ENCODE results near the gene HSPA9.

HSPA9 gene

GRCh38 chr5:138529812-138530211 lies 45.4 kb downstream of the HSPA9 start:
- no peak for DNase-seq (ENCODE audit: low spot score)

DNA sequence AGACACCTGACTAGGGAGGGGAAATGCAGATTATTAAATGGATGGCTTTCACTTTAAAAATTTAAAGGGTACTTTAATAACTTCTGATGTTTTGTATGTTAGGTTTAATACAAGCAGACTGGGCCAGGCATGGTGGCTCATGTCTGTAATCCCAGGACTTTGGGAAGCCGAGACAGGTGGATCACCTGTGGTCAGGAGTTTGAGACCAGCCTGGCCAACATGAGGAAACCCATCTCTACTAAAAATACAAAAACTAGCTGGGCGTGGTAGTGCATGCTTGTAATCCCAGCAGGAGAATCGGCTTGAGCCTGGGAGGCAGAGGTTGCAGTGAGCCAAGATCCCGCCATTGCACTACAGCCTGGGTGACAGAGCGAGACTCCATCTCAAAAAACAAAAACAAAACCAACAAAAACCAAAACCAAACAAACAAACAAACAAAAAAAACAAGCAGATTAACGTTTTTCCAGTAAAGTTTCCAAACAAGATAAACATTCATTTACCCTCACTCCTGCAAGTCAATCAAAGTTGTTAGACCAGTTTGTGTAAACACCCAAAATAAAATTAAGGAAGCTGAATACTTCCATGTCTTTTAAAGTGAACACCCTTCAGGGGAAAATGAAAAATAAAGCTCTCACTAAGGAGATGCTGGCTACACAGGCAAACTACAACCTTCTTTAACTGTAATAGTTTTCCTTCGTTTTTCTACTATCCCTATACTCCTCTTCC lies 46.3 kb downstream of the HSPA9 start:
- no peak for DNase-seq (ENCODE audit: low spot score)

DNA sequence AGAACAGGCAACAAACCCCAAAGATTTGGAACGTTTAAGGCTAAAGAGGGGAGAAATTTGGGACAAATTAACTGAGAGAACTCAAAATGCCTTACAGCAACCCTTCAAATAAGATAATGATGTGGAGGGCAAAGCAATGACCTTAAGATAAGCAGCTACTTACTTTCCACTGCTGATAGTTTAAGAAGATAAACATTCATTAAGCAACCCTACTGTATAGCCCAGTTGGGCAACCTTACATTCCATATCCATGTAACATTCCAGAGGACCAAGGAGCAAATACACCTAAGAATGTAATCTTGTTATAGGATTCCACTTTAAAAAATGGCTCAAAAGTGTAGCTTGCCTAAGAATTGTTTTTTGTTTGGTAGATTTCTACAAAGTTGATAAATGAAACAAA lies 47.0 kb downstream of the HSPA9 start:
- no peak for DNase-seq (ENCODE audit: low spot score)

DNA sequence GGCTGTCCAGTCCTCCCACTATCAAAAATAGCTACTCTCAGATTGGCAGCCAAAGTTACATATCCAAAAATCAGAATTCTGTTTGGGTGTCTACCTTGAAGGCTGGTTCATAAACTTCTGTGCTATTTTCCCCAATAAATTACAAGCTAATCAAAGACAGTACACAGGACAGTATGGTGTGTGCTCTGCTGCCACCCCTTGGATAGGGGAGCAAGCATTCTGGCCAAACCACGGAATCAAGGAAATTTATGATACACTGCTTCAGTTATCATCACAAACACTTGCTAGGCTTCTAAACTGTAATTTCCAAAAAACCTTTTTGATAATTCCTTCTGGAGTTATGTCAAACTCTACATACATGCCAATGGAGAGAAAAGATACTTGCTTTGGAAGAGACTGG lies 48.0 kb downstream of the HSPA9 start:
- no peak for DNase-seq (ENCODE audit: low spot score)

DNA sequence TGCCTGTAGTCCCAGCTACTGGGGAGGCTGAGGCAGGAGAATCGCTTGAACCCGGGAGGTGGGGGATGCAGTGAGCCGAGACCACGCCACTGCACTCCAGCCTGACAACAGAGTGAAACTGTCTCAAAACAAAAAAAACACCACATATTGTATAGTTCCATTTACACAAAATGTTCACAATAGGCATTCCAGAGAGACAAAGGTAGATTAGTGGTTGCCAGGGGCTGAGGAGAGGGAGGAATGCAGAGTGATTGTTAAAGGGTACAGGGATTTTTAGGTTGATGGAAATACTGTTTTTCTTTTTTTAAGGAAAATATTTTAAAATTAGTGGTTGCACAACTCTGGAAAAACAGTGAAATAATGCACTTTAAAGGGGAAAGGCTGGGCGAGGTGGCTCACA lies 51.8 kb downstream of the HSPA9 start:
- no peak for DNase-seq (ENCODE audit: low spot score)

DNA sequence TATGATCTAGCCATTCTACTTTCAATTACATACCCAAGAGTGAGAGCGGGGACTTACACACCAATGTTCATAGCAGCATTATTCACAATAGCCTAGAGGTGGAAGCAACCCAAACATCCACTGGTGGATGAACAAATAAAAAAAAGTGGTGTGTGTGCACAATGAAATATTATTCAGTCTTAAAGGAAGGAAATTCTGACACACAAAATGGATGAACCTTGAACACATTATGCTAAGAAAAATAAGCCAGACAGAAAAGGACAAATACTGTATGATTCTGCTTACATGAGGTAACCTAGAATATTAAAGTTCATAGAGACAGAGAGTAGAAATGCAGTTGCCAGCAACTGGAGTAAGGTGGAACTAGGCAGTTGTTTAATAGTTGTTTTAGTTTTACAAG lies 54.2 kb downstream of the HSPA9 start:
- no peak for DNase-seq (ENCODE audit: low spot score)

DNA sequence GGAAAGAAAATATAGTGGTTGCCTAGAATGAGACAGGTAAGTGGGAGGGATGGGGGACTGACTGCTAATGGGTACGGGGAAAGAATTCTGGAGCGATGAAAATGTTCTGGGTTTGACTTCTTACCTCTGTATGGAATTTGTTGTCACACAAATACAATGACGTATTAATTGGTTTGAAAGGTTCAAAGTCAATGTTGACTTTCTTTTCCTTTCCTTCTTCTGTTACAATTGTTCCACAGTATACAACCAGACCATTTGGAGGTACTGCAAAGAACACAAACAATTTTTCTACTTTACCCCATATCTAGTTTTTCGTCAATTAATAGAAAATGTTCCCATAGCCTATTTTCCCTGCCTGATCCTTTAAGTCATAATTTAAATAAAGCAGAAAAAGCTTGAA lies 57.8 kb downstream of the HSPA9 start:
- DNase-seq (ENCODE audit: low spot score) = no peak

DNA sequence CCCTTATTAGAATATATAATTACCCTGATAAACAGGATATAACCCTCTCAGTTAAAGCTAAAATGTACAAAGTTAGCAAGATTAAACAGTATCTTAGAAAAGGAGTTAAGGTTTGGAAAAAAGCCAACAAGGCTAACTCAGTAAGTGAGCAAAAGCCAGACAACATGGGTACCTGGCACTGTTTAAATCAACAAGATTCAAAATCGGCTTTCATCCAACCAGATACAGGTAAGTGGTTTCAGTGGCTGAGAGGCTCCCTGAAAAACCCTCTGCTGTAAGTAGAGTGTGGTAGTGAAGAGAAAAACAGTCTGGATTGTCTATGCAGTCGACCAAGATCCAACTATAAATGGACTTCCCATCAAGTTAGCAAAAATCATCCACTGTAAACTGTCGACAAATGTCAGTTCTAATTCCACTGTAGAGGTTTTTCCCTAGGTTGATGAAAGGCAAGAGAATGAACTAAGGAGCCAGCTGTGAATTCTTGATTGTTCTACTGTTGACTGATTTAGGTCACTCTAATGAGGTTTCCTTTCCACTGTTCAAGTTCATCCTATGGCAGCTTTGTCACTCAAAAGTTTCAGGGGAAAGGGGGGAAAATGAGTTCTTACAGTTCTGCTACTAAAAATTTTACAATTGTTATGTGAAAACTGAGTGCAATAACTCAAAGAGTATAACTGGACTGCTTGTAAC lies 59.5 kb downstream of the HSPA9 start:
- DNase-seq (ENCODE audit: low spot score) = no peak

- DNase-seq (ENCODE audit: low spot score) = no peak
These were observed 61.2 kb downstream of the HSPA9 start for GRCh38 chr5:138514021-138514420.

DNA sequence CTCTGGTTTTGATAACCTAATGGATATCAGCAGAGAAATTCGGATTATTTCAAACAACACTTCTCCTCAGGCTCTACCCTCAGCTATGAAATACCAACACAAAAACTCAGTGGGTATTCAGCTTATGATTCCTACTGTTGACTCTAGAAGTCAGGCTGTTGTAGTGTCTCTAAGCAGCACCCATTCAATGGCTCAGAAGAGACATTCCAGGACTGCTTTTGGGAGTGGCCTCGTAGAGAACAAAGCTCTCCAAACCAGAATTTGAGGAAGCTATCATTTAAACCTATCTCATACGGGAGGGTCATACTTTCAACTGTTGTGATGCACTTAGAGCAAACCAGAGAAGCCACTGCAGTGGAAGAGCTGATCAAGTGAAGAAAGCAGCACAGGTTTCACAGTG lies 66.2 kb downstream of the HSPA9 start:
- DNase-seq (ENCODE audit: low spot score) = peak; percentile 46

DNA sequence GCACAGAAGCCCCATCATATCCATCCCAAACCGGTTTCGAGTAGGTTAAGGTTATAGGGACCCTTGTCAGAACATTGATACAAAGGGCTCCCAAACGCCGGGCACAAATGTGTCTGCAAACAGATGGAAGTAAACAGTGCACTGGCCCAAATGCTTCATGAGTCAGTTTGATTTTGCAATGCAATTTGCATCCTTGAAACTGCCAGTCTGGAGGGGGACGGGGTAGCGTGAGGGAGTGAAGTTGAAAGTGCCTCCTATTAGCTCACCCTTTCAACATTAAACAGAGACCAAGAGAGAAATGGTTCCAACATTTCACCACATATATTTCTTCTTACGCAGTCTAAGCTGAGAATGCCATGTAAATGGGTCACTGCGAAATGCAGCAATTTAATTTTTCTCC lies 67.7 kb downstream of the HSPA9 start:
- peak; percentile 77 for DNase-seq (ENCODE audit: low spot score)

GRCh38 chr5:138506370-138507306 lies 68.6 kb downstream of the HSPA9 start:
- DNase-seq (ENCODE audit: low spot score) = no peak

DNA sequence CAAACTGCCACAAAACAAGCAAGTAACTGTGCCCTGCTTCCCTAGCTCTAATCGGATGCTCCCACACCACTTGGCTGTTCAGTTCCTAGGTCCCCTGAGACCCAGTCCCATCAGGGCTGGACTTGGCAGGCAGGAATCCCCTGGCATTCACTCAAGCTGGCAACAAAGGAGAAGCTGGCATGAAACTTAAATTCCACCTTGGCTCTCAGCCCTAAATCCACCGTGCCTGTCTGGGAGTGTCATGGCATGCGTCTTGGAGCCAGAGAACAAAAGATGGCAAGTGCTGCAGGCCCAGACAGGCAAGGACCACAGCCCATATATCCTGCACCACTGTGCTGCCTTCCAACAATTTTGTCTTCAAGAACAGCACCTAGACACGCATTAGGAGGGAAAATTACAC lies 70.4 kb downstream of the HSPA9 start:
- no peak for DNase-seq (ENCODE audit: low spot score)

Measured in AG08395 (cell line).